ENCODE results near the gene TDRKH. TPM values are rescaled to one million over a fixed set of nuclear protein-coding genes. Genes with fewer than 3 reads are reported as not detected.
"Not testable (repeated sequence)": the region's sequence is repeated elsewhere in the genome, so short reads cannot be mapped to it uniquely, and the experiment has no call there.

The TDRKH gene
- total RNA-seq, 2 donors from 2014 or later, result 11.3 to 17.7 TPM

DNA sequence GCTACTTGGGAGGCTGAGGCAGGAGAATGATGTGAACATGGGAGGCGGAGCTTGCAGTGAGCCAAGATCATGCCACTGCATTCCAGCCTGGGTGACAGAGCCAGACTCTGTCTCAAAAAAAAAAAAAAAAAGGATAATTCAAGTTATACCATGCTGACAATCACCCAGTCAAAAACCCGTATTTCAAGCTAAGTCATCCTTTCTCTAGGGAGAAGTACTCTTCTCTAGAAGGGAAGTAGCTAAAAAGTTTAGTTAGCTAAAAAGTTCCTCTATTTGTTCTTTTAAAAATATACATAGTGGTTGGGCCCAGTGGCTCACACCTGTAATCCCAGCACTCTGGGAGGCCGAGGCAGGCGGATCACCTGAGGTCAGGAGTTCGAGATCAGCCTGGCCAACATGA is 9.6 kb downstream of the TDRKH start:
- not testable (repeated sequence) for H3K4me3 Mint-ChIP-seq; H3K9me3 ChIP-seq (ENCODE audit: control insufficient read depth, low read length, poor library complexity, severe bottlenecking); ATAC-seq; H3K4me1 Mint-ChIP-seq; H3K27ac Mint-ChIP-seq; H3K27me3 Mint-ChIP-seq; DNase-seq
- peaks cover 14% of the 10 kb centered on the region for H3K36me3 Mint-ChIP-seq (ENCODE audit: low read depth)

DNA sequence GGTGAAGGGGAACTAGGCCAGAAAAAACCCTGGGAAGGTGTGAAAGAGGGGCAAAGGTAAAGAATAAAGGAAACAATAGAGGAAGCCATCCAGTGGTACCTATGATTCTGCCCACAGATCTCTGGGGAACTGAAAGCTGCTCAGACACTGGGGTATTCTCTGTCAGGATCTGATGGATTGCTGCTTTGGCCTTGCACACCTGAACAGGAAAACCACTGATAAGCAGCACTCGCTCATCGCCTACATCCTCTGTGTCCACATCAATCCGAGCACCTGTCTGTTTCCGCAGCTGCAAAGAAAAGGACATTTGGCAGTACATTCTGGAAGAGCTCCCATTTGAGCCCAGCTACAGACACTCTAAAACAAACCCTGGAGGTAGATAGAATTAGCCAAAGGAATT is 10.4 kb downstream of the TDRKH start:
- H3K27ac Mint-ChIP-seq, result no peak overlapping the region
- no peaks in the 10 kb centered on the region for H3K9me3 ChIP-seq (ENCODE audit: control insufficient read depth, low read length, poor library complexity, severe bottlenecking)
- H3K27me3 Mint-ChIP-seq, result no peaks in the 10 kb centered on the region
- no peak overlapping the region for H3K4me3 Mint-ChIP-seq
- peaks cover 14% of the 10 kb centered on the region for H3K36me3 Mint-ChIP-seq (ENCODE audit: low read depth)
- H3K4me1 Mint-ChIP-seq, result peaks cover 2% of the 10 kb centered on the region
- no peak for DNase-seq
- no peak for ATAC-seq

DNA sequence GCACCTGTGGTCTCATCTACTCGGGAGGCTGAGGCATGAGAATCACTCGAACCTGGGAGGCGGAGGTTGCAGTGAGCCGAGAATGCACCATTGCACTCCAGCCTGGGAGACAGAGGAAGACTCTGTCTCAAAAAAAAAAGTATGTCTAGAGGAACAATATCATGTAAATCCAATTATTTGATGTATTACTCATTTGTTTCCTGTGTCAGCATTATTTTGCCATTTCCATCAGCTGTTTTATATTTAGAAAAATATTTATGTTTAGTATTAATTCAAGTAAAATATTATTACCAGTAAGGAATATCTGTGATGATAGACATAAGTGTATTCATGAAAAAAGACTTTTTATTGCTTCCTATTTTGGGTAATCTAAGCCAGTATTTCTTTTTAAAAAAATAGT is 13.0 kb downstream of the TDRKH start:
- H3K9me3 ChIP-seq (ENCODE audit: control insufficient read depth, low read length, poor library complexity, severe bottlenecking), result no peaks in the 10 kb centered on the region
- Mint-ChIP-seq H3K27ac (no peak overlapping the region), H3K27me3 (no peaks in the 10 kb centered on the region), H3K4me3 (no peak overlapping the region), H3K36me3 (ENCODE audit: low read depth) (peaks cover 14% of the 10 kb centered on the region), H3K4me1 (no peaks in the 10 kb centered on the region)
- DNase-seq, result no peak
- no peak for ATAC-seq

- Mint-ChIP-seq H3K4me3 (no peak overlapping the region), H3K4me1 (no peaks in the 10 kb centered on the region), H3K36me3 (ENCODE audit: low read depth) (peaks cover 14% of the 10 kb centered on the region), H3K27me3 (no peaks in the 10 kb centered on the region), H3K27ac (no peak overlapping the region)
- H3K9me3 ChIP-seq (ENCODE audit: control insufficient read depth, low read length, poor library complexity, severe bottlenecking), result no peaks in the 10 kb centered on the region
- no peak for DNase-seq
- no peak for ATAC-seq
Observed at GRCh38 chr1:151776665-151777062, 13.6 kb downstream of the TDRKH start.

DNA sequence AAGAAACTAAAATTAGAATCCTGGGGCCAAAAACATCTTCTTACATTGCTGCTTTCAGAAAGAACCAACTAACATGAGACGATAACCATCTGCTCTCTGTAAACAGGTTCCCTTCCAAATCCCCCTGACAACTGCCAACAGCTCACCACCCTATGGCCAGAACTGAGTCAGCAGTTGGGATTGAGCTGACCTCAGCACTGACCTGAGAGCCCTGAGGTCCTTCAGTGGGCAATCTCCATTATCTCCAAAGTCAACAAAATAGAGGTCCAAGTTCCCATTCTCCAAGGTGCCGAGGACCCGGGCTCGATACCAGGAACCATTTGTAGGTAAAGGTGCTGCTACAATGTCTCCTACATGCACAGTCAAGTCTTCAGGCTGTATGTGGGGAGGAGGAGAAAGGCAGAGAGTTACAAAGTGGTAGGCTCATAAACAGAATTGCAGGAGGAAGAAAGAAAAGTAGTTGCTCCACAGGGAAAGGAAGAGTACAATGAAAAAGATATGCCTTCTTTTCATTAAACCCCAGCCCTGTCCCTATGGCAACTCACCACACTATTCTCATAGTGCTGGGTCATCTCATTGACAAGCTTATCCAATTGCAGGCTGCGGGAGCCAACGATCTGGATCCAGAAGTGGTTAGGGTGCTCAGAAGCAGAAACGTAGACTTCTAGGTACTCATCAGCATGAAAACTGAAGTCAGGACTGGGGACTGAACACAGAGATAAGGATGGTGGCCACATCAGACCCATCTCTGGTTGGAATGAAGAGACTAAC is 14.2 kb downstream of the TDRKH start:
- Mint-ChIP-seq H3K27me3 (no peaks in the 10 kb centered on the region), H3K27ac (no peak overlapping the region), H3K36me3 (ENCODE audit: low read depth) (peaks cover 13% of the 10 kb centered on the region), H3K4me3 (no peak overlapping the region), H3K4me1 (no peaks in the 10 kb centered on the region)
- DNase-seq (no peak), ATAC-seq (no peak)
- H3K9me3 ChIP-seq (ENCODE audit: control insufficient read depth, low read length, poor library complexity, severe bottlenecking), result no peaks in the 10 kb centered on the region

- no peaks in the 10 kb centered on the region for H3K9me3 ChIP-seq (ENCODE audit: control insufficient read depth, low read length, poor library complexity, severe bottlenecking)
- ATAC-seq, result no peak
- H3K27ac Mint-ChIP-seq, result no peak overlapping the region
- no peak overlapping the region for H3K4me3 Mint-ChIP-seq
- H3K4me1 Mint-ChIP-seq, result no peaks in the 10 kb centered on the region
- H3K36me3 Mint-ChIP-seq (ENCODE audit: low read depth), result peaks cover 13% of the 10 kb centered on the region
- DNase-seq, result no peak
- H3K27me3 Mint-ChIP-seq, result no peaks in the 10 kb centered on the region
Observed at GRCh38 chr1:151774256-151774922, 15.9 kb downstream of the TDRKH start.

GRCh38 chr1:151773702-151774101 is 16.6 kb downstream of the TDRKH start:
- H3K36me3 Mint-ChIP-seq (ENCODE audit: low read depth), result peaks cover 10% of the 10 kb centered on the region
- no peak overlapping the region for H3K4me3 Mint-ChIP-seq
- DNase-seq, result no peak
- H3K27ac Mint-ChIP-seq, result no peak overlapping the region
- H3K9me3 ChIP-seq (ENCODE audit: control insufficient read depth, low read length, poor library complexity, severe bottlenecking), result no peaks in the 10 kb centered on the region
- no peaks in the 10 kb centered on the region for H3K4me1 Mint-ChIP-seq
- H3K27me3 Mint-ChIP-seq, result no peaks in the 10 kb centered on the region
- ATAC-seq, result no peak

DNA sequence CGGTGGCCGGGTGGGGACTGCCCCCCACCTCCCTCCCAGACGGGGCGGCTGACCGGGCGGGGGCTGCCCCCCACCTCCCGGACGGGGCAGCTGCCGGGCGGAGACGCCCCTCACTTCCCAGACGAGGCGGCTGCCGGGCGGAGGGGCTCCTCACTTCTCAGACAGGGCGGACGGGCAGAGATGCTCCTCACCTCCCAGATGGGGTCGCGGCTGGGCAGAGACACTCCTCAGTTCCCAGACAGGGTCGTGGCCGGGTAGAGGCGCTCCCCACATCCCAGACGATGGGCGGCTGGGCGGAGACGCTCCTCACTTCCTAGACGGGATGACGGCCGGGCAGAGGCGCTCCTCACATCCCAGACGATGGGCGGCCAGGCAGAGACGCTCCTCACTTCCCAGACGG is 21.0 kb downstream of the TDRKH start:
- not testable (repeated sequence) for ATAC-seq, DNase-seq, H3K27ac Mint-ChIP-seq

DNA sequence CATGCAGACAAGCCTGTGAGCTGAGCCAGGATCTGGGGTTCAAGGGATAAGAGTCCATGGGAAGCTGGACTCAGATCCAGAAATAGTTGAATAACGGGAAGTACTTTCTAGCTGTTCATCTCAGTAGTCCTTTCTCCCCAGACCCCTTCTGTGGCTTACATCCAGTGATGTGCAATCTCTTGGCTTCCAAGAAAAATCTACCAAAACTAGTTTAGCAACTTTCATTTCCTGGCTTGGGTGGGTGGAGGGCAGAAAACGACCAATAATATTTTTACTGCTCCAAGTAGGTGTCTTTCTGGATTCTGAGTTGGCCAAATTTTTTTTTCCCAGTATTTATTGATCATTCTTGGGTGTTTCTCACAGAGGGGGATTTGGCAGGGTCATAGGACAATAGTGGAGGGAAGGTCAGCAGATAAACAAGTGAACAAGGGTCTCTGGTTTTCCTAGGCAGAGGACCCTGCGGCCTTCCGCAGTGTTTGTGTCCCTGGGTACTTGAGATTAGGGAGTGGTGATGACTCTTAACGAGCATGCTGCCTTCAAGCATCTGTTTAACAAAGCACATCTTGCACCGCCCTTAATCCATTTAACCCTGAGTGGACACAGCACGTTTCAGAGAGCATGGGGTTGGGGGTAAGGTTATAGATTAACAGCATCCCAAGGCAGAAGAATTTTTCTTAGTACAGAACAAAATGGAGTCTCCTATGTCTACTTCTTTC is 21.8 kb downstream of the TDRKH start:
- not testable (repeated sequence) for H3K36me3 Mint-ChIP-seq (ENCODE audit: low read depth); ATAC-seq; H3K27me3 Mint-ChIP-seq; H3K9me3 ChIP-seq (ENCODE audit: control insufficient read depth, low read length, poor library complexity, severe bottlenecking); DNase-seq; H3K27ac Mint-ChIP-seq; H3K4me1 Mint-ChIP-seq; H3K4me3 Mint-ChIP-seq

More for the DNA sequence above, 21.0 kb downstream of the TDRKH start:
- H3K4me3 Mint-ChIP-seq; H3K4me1 Mint-ChIP-seq; H3K36me3 Mint-ChIP-seq (ENCODE audit: low read depth); H3K9me3 ChIP-seq (ENCODE audit: control insufficient read depth, low read length, poor library complexity, severe bottlenecking); H3K27me3 Mint-ChIP-seq: not testable (repeated sequence)

DNA sequence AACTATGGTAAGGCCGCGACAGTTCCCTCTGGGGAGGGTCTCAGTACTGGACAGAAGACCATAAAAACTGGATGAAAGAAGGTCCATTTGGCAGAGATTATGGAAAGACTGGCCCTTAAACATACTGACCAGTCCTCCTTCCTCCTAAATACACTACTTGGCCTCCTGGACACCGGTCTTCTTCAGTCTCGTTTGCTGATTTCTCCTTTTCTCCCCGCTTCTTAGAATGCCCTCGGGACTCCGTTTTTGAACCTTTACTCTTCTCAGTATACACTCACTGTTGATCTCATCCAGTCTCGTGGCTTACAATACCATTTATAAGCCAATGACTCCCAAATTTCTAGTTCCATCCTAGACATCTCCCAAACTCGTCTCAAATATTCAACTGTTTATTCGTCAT is 26.3 kb downstream of the TDRKH start:
- Mint-ChIP-seq H3K4me3 (peak overlapping the region; percentile 94), H3K27ac (peak overlapping the region; percentile 94), H3K4me1 (peaks cover 11% of the 10 kb centered on the region), H3K36me3 (ENCODE audit: low read depth) (no peaks in the 10 kb centered on the region), H3K27me3 (no peaks in the 10 kb centered on the region)
- DNase-seq (no peak), ATAC-seq (no peak)
- no peaks in the 10 kb centered on the region for H3K9me3 ChIP-seq (ENCODE audit: control insufficient read depth, low read length, poor library complexity, severe bottlenecking)

- ATAC-seq (peak; percentile 99), DNase-seq (peak; percentile 69 to 83 (median 69))
- Mint-ChIP-seq H3K4me3 (peak within 1 kb of the TSS; percentile 94), H3K36me3 (ENCODE audit: low read depth) (no peaks in the 10 kb centered on the region), H3K4me1 (peaks cover 11% of the 10 kb centered on the region), H3K27me3 (no peaks in the 10 kb centered on the region), H3K27ac (peak within 1 kb of the TSS; percentile 94)
- no peaks in the 10 kb centered on the region for H3K9me3 ChIP-seq (ENCODE audit: control insufficient read depth, low read length, poor library complexity, severe bottlenecking)
Observed at GRCh38 chr1:151762941-151763921, 27.1 kb downstream of the TDRKH start, which contains the start of gene MRPL9. TSS of gene MRPL9 (minus strand) at chr1:151763496. CDS start at chr1:151763479, 17 bp downstream.

- H3K4me1 Mint-ChIP-seq, result peaks cover 11% of the 10 kb centered on the region
- no peak overlapping the region for H3K27ac Mint-ChIP-seq
- no peaks in the 10 kb centered on the region for H3K27me3 Mint-ChIP-seq
- ATAC-seq, result no peak
- H3K9me3 ChIP-seq (ENCODE audit: control insufficient read depth, low read length, poor library complexity, severe bottlenecking), result no peaks in the 10 kb centered on the region
- no peak overlapping the region for H3K4me3 Mint-ChIP-seq
- DNase-seq, result no peak
- H3K36me3 Mint-ChIP-seq (ENCODE audit: low read depth), result no peaks in the 10 kb centered on the region
Observed at GRCh38 chr1:151760597-151761385, 29.5 kb downstream of the TDRKH start.

Data from T-helper 17 cell (primary cell).